GM12878 (cell line): ENCODE data around the gene CLASP1. TPM values are rescaled to one million over a fixed set of nuclear protein-coding genes. Genes with fewer than 3 reads are reported as not detected.

Experiments
- ATAC-seq: fragments of 200-7000 bp; cut with Tn5 transposase; 3 replicates; pipeline ENCODE4 v1.9.1; 2020; ENCODE audit warnings: mild to moderate bottlenecking, moderate library complexity
- BruUV-seq: library from RNA; stranded (reverse); fragments of 400-500 nt; replicated peaks from 2 replicates; lab custom pipeline; 2021; lab: Mats Ljungman, UMichigan
- CTCF ChIA-PET: fragments of 300-600 bp; sonication (Branson Sonifier 250); formaldehyde crosslinking; extraction: SDS; loops from one replicate; lab custom pipeline; 2021; ENCODE audit warnings: inconsistent platforms; lab: Yijun Ruan, JAX
- POLR2A ChIA-PET: fragments of 350-600 bp; formaldehyde crosslinking; extraction: SDS; loops from one replicate; lab custom pipeline; 2021; ENCODE audit warnings: inconsistent platforms; lab: Charles Lee
- RAD21 ChIA-PET: fragments of 300-600 bp; sonication (Branson Sonifier 250); formaldehyde crosslinking; loops from one replicate; lab custom pipeline; 2023; ENCODE audit warnings: antibody characterized with exemption; ENCODE audit not compliant: unreplicated experiment; lab: Charles Lee
- SMC1A ChIA-PET: fragments of 300-600 bp; sonication (Branson Sonifier 250); formaldehyde crosslinking; loops from one replicate; lab custom pipeline; 2023; ENCODE audit not compliant: unreplicated experiment, uncharacterized antibody; lab: Charles Lee
- DNase-seq: peaks from one replicate; pipeline ENCODE4 v3.0.0-alpha.2; 2011; ENCODE audit warnings: low read depth, low spot score
- FAIRE-seq: peaks from 3 replicates; lab custom pipeline; 2011; peaks lifted over from hg19 to GRCh38; lab: Jason Lieb, UNC
- H2AFZ ChIP-seq: 2 replicates; pipeline ENCODE4 v1.6.0; 2011; ENCODE audit warnings: low read depth, low read length, control low read depth; ENCODE audit not compliant: control insufficient read depth
- H3K27ac ChIP-seq: 2 replicates; pipeline ENCODE4 v1.5.1; 2011; ENCODE audit warnings: control low read depth; ENCODE audit not compliant: control insufficient read depth, insufficient read depth
- H3K27me3 ChIP-seq, 2 experiments: replicated peaks in 1 of 2; 2 replicates each; pipeline versions ENCODE4 v1.6.0 to v1.6.1; 2011; ENCODE audit warnings: low read length in 1 of 2; ENCODE audit not compliant: control insufficient read depth in 2 of 2, insufficient read depth in 2 of 2
- H3K36me3 ChIP-seq, 2 experiments: 2 replicates each; pipeline ENCODE4 v1.5.1; 2011; ENCODE audit warnings: low read length in 1 of 2; ENCODE audit not compliant: control insufficient read depth in 2 of 2, insufficient read depth in 2 of 2
- H3K4me1 ChIP-seq: 2 replicates; pipeline ENCODE4 v1.6.1; 2011; ENCODE audit warnings: mild to moderate bottlenecking, low read length, moderate library complexity, mixed read lengths; ENCODE audit not compliant: control insufficient read depth, insufficient read depth
- H3K4me2 ChIP-seq: 2 replicates; pipeline ENCODE4 v1.6.0; 2011; ENCODE audit warnings: control low read depth; ENCODE audit not compliant: control insufficient read depth, insufficient read depth
- H3K4me3 ChIP-seq: fragments of 200-600 bp; sonication (generic); 2 replicates; pipeline ENCODE4 v1.5.1; 2016
- H3K79me2 ChIP-seq: 2 replicates; pipeline ENCODE4 v1.6.0; 2011; ENCODE audit warnings: low read length; ENCODE audit not compliant: control insufficient read depth, insufficient read depth
- H3K9ac ChIP-seq: 2 replicates; pipeline ENCODE4 v1.8.0; 2011; ENCODE audit warnings: low read length, control low read depth, mixed read lengths; ENCODE audit not compliant: control insufficient read depth, insufficient read depth
- H3K9me3 ChIP-seq: replicated peaks from 3 replicates; pipeline ENCODE4 v1.5.1; 2011; ENCODE audit warnings: mild to moderate bottlenecking, low read length; ENCODE audit not compliant: control insufficient read depth, insufficient read depth
- H4K20me1 ChIP-seq: 2 replicates; pipeline ENCODE4 v1.6.0; 2011; ENCODE audit not compliant: control insufficient read depth, insufficient read depth
- BCL11A ChIP-seq: IDR thresholded peaks from 2 replicates; pipeline ENCODE4 v1.6.1; 2011; ENCODE audit warnings: low read depth, low read length
- E2F8 ChIP-seq: fragments of 450-650 bp; IDR thresholded peaks from 2 replicates; pipeline ENCODE4 v1.6.1; 2018; ENCODE audit warnings: mild to moderate bottlenecking, low read depth, moderate library complexity; ENCODE audit not compliant: partially characterized antibody
- EED ChIP-seq: sonication (generic); IDR thresholded peaks from 2 replicates; pipeline ENCODE4 v1.6.1; 2016; ENCODE audit warnings: antibody characterized with exemption, low read depth
- EP300 ChIP-seq, 2 experiments: fragments of 150-350 bp in 1 of 2; IDR thresholded peaks; 2 replicates each; pipeline ENCODE4 v1.6.1; 2011 to 2012; ENCODE audit warnings: low read depth in 2 of 2, low read length in 2 of 2, borderline replicate concordance in 1 of 2, improper control_type of control experiment in 1 of 2, inconsistent platforms in 1 of 2; ENCODE audit not compliant: control insufficient read depth in 1 of 2
- HDAC6 ChIP-seq: fragments of 200-600 bp; sonication (generic); IDR thresholded peaks from one replicate; pipeline ENCODE4 v1.8.0; 2017; ENCODE audit warnings: antibody characterized with exemption; ENCODE audit not compliant: unreplicated experiment
- IKZF2 ChIP-seq, 2 experiments: fragments of 450-650 bp; IDR thresholded peaks; 2 replicates each; pipeline ENCODE4 v1.6.1; 2017; ENCODE audit warnings: mild to moderate bottlenecking in 2 of 2, moderate library complexity in 2 of 2
- KAT2A ChIP-seq: conservative IDR thresholded peaks from 2 replicates; pipeline ENCODE4 v1.6.1; 2011; ENCODE audit warnings: low read depth, low read length; ENCODE audit not compliant: control insufficient read depth
- KLF5 ChIP-seq: fragments of 450-650 bp; IDR thresholded peaks from 2 replicates; pipeline ENCODE4 v1.6.1; 2014; ENCODE audit warnings: mild to moderate bottlenecking; ENCODE audit not compliant: partially characterized antibody
- MYC ChIP-seq: IDR thresholded peaks from 2 replicates; pipeline ENCODE4 v1.6.1; 2011; ENCODE audit warnings: mild to moderate bottlenecking, low read length, moderate library complexity, inconsistent platforms; ENCODE audit not compliant: insufficient read depth, insufficient replicate concordance, insufficient read length, severe bottlenecking
- NFIC ChIP-seq: IDR thresholded peaks from 2 replicates; pipeline ENCODE4 v1.6.1; 2012; ENCODE audit warnings: low read depth, mild to moderate bottlenecking, inconsistent platforms, low read length, moderate library complexity
- POLR2AphosphoS2 ChIP-seq: IDR thresholded peaks from 2 replicates; pipeline ENCODE4 v1.6.1; 2011; ENCODE audit warnings: low read depth, mild to moderate bottlenecking, low read length, improper control_type of control experiment, moderate library complexity
- SIX5 ChIP-seq: IDR thresholded peaks from 2 replicates; pipeline ENCODE4 v1.6.1; 2011; ENCODE audit warnings: mild to moderate bottlenecking, low read depth, low read length, moderate library complexity; ENCODE audit not compliant: severe bottlenecking
- SPI1 ChIP-seq: IDR thresholded peaks from 2 replicates; pipeline ENCODE4 v1.6.1; 2011; ENCODE audit warnings: low read depth, mild to moderate bottlenecking, low read length, moderate library complexity, borderline replicate concordance; ENCODE audit not compliant: insufficient read depth
- TCF3 ChIP-seq: IDR thresholded peaks from 2 replicates; pipeline ENCODE4 v1.6.1; 2012; ENCODE audit warnings: low read depth, mild to moderate bottlenecking, low read length, borderline replicate concordance; ENCODE audit not compliant: insufficient read depth
- ZNF687 ChIP-seq: fragments of 450-650 bp; IDR thresholded peaks from 2 replicates; pipeline ENCODE4 v1.6.1; 2017; ENCODE audit warnings: mild to moderate bottlenecking, moderate library complexity
- ZZZ3 ChIP-seq: IDR thresholded peaks from 2 replicates; pipeline ENCODE4 v1.6.1; 2011; ENCODE audit warnings: low read depth; ENCODE audit not compliant: control insufficient read depth, insufficient read length
- WGBS: methylation state at CpG from one replicate; pipeline ENCODE4 v1.1.6; 2016; ENCODE audit warnings: low lambda C conversion rate; ENCODE audit not compliant: insufficient replicate concordance, insufficient coverage; ENCODE audit errors: missing lambda C conversion rate; 5-methylcytosine and 5-hydroxymethylcytosine counted together
- in situ Hi-C: fragments of 300-500 bp; cut with MboI; formaldehyde crosslinking; loops from 9 replicates; pipeline ENCODE4 v1.14.3; 2018; ENCODE audit warnings: mixed read lengths
- intact Hi-C: fragments of 100-400 bp; cut with micrococcal nuclease; formaldehyde crosslinking; loops from one replicate; pipeline ENCODE4 v1.14.2; 2022; ENCODE audit not compliant: unreplicated experiment
- polyA plus RNA-seq, 11 experiments: library from polyadenylated mRNA; depleted of rRNA in 4 of 11; unstranded in 6 of 11; stranded (reverse) in 5 of 11; fragments of >200 nt; fragmentation: Nextera tagmentation in 4 of 11; fragmentation: Illumina TruSeq in 1 of 11; extraction: Ambion mirVana in 4 of 11; extraction: Trizol in 1 of 11; gene quantifications; 1 replicate in 1 of 11; 2 replicates in 10 of 11; pipeline versions ENCODE4 v1.2.1 to v1.2.3, GENCODE V29; 2011 to 2016; ENCODE audit warnings: inconsistent platforms in 2 of 11, missing spikeins in 2 of 11, low read depth in 1 of 11
- total RNA-seq, 4 experiments: library from RNA; depleted of rRNA in 3 of 4; stranded (reverse); fragments of >200 nt in 3 of 4; fragmentation: Illumina TruSeq in 1 of 4; extraction: Trizol in 1 of 4; gene quantifications; 2 replicates each; pipeline versions ENCODE4 v1.2.1 to v1.2.3, GENCODE V29; 2013 to 2021

The CLASP1 gene
- total and polyA plus RNA-seq, 10 of the 15 experiments (the other 5 are each of a cell fraction or from before 2014, with no cell fraction given), result 1.4 to 62.4 (median 32.9) TPM

- in situ Hi-C loops (no loop called here), intact Hi-C loops (no loop called here)
- Histone ChIP-seq H3K79me2 (no peaks in the 10 kb centered on the region), H3K4me3 (no peak overlapping the region), H3K4me2 (no peak overlapping the region), H3K4me1 (no peaks in the 10 kb centered on the region), H3K36me3 (no peaks in the 10 kb centered on the region; a peak in 1 of 4 replicates), H3K27ac (no peak overlapping the region), H3K27me3 (no peaks in the 10 kb centered on the region), H3K9ac (no peak overlapping the region), H3K9me3 (no peaks in the 10 kb centered on the region), H4K20me1 (no peaks in the 10 kb centered on the region), H2AFZ (no peak overlapping the region)
- POLR2A ChIA-PET, result no interaction called here
- 70% methylated on average over 6 of the region's 6 CpGs for WGBS
- DNase-seq (no peak), ATAC-seq (no peak), FAIRE-seq (no peak)
- RAD21 ChIA-PET, result no interaction called here
- BruUV-seq, result no TSS peak
- CTCF ChIA-PET, result interaction anchor here (0.6 kb wide), 1 partner anchor 36 kb away, joined by 3 read pairs; no protein-coding TSS in a partner anchor
- no peak for TF ChIP-seq E2F8
- no peak for TF ChIP-seq IKZF2 (IDR thresholded peaks at IDR 0.05)
- no peak for TF ChIP-seq KAT2A
- no peak for TF ChIP-seq BCL11A
- no peak for TF ChIP-seq ZZZ3
- no peak for TF ChIP-seq MYC
- TF ChIP-seq EP300 (IDR thresholded peaks at IDR 0.05; ENCODE audit: borderline replicate concordance in 1 of 2, control insufficient read depth in 1 of 2, low read depth in 2 of 2, low read length in 2 of 2), result no peak
- no peak for TF ChIP-seq NFIC
- no peak for TF ChIP-seq SIX5
- no peak for TF ChIP-seq KLF5
- TF ChIP-seq TCF3, result no peak
- TF ChIP-seq EED, result no peak
- no peak for TF ChIP-seq POLR2AphosphoS2
- TF ChIP-seq ZNF687, result no peak
- no peak for TF ChIP-seq SPI1
- TF ChIP-seq HDAC6, result no peak
- SMC1A ChIA-PET, result interaction anchor here (0.9 kb wide), 1 partner anchor 14 kb away, joined by 4 read pairs; no protein-coding TSS in a partner anchor
Measured at GRCh38 chr2:121659933-121660332, 10.7 kb upstream of the CLASP1 start.
